Activated CD4-positive, CD25-positive, alpha-beta regulatory T cell (primary cell): ENCODE results near the gene ACAD8.

Experiments used
- DNase-seq, 4 experiments: peaks; one replicate each; lab custom pipeline; 2025; lab: John Stamatoyannopoulos, UW

The ACAD8 gene

GRCh38 chr11:134253188-134253993 is at the start of gene ACAD8, which contains the start of gene THYN1:
Gene ACAD8, plus strand, starts transcription at chr11:134253568. Its CDS starts 33 bp downstream, at chr11:134253601.
Gene THYN1, minus strand, starts transcription at chr11:134253352. Its CDS starts 470 bp downstream, at chr11:134252882.
- peak; percentile 92 to 95 (median 93) for DNase-seq

GRCh38 chr11:134205729-134206128 is 47.6 kb upstream of the ACAD8 start:
- no peak for DNase-seq

GRCh38 chr11:134206185-134206584 is 47.2 kb upstream of the ACAD8 start:
- no peak for DNase-seq

GRCh38 chr11:134207538-134208239 is 45.7 kb upstream of the ACAD8 start:
- DNase-seq: peak; percentile 20 to 42 (median 30)

- no peak for DNase-seq
These were observed 37.5 kb upstream of the ACAD8 start for GRCh38 chr11:134215836-134216235.

- no peak for DNase-seq
These were observed 36.6 kb upstream of the ACAD8 start for GRCh38 chr11:134216816-134217215.

GRCh38 chr11:134223121-134223520 is 30.2 kb upstream of the ACAD8 start:
- no peak for DNase-seq

GRCh38 chr11:134223836-134224709 is 29.3 kb upstream of the ACAD8 start, which contains the start of the genes NCAPD3 and VPS26B:
Gene NCAPD3, minus strand, starts transcription at chr11:134223967. Its CDS starts 41 bp downstream, at chr11:134223926.
Gene VPS26B, plus strand, starts transcription at chr11:134224671. Its CDS starts 452 bp downstream, at chr11:134225123.
- peak; percentile 89 to 95 (median 92) for DNase-seq

GRCh38 chr11:134224710-134225664 is 28.4 kb upstream of the ACAD8 start:
- peak; percentile 18 to 36 (median 22) for DNase-seq

- DNase-seq: no peak
These were observed 26.5 kb upstream of the ACAD8 start for GRCh38 chr11:134226806-134227325.

GRCh38 chr11:134228625-134229024 is 24.7 kb upstream of the ACAD8 start:
- DNase-seq: no peak

GRCh38 chr11:134229126-134229790 is 24.1 kb upstream of the ACAD8 start:
- no peak for DNase-seq

GRCh38 chr11:134230339-134230738 is 23.0 kb upstream of the ACAD8 start:
- no peak for DNase-seq

GRCh38 chr11:134231958-134232659 is 21.3 kb upstream of the ACAD8 start:
- DNase-seq: no peak

GRCh38 chr11:134233729-134234179 is 19.6 kb upstream of the ACAD8 start:
- DNase-seq: no peak

GRCh38 chr11:134235399-134235798 is 18.0 kb upstream of the ACAD8 start:
- DNase-seq: no peak

GRCh38 chr11:134236834-134237556 is 16.4 kb upstream of the ACAD8 start:
- DNase-seq: no peak

GRCh38 chr11:134237557-134237922 is 15.8 kb upstream of the ACAD8 start:
- no peak for DNase-seq

GRCh38 chr11:134238956-134239355 is 14.4 kb upstream of the ACAD8 start:
- DNase-seq: no peak
